ENCODE results near the gene AUNIP.

AUNIP gene

GRCh38 chr1:25858906-25859789 lies at the start of gene AUNIP:
TSS of gene AUNIP (minus strand) at chr1:25859457. CDS start at chr1:25859357, 100 bp downstream.
- peak; percentile 91 for DNase-seq

DNA sequence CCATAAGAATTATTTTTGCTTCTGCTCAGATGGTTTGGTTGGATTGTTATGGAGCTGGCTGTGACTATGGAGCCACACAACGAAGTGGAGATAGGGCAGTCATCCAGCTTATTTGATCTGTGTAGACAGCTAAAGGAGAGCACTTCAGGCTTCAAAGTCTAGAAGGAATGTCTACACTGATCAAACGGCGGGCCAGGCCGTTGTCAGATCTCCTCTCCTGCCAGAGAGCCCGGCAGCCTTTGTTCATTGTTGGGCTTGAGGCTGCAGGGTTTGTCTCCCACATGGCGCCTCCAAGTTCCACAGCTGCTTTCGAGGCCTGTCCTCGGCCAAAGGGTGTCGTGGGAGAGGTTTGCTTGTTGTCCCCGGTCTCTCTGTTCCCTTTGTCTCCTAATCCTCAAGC lies 49.8 kb upstream of the AUNIP start:
- no peak for DNase-seq

- no peak for DNase-seq
Observed at GRCh38 chr1:25908161-25908560, 48.9 kb upstream of the AUNIP start.

GRCh38 chr1:25907601-25908000 lies 48.3 kb upstream of the AUNIP start:
- no peak for DNase-seq

GRCh38 chr1:25906644-25907300 lies 47.5 kb upstream of the AUNIP start:
- DNase-seq = no peak

DNA sequence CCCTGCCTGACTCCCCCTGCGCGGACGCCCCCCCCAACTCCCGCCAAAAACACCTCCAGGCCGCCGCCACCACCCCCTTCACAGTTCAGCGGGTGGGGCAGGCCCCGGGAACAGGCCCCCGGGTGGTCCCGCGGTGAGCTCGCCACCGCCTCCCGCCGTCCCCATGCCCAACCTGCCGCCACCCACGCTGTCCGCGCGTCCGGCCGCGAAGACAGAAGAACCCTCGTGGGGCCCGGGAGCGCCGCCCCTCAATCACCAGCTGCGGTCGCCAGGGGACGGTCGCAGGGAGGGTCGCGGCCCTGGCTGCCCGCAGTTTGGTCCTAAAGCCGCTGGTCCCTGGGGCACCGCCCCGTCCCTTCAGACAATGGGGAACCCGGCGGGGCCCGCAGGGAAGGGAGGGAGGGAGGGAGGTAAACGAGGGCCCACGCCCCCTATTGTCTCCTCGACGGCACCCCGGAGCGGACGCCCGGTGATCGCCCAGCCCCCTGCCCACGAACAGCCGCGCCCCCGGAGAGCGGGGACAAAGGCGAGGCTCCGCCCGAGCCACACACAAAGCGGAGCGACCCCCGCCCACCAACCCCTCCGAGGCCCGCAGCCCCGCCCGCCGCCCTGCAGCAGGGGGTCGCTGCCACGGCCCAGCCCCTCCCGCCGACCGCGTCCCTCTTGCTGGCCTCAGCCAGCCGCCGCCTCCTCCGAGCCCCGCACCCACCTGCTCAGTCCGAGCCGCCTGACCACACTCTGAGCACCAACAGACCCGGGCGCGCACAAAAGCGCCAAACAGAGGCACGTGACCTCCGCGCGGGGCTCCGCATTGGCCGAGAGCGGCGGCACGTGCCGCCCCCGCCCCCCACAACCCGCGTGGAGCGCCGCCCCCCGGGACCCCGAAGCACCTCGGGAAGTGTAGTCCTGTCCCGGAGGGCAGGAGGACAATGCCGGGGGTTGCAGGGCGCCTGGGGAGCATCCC lies 46.7 kb upstream of the AUNIP start, which contains the start of gene STMN1:
Gene STMN1, minus strand, starts transcription at position 740 of the 964 bp plus-strand sequence. CDS start 1,743 bp downstream, outside the sequence.
- peak; percentile 96 for DNase-seq

DNA sequence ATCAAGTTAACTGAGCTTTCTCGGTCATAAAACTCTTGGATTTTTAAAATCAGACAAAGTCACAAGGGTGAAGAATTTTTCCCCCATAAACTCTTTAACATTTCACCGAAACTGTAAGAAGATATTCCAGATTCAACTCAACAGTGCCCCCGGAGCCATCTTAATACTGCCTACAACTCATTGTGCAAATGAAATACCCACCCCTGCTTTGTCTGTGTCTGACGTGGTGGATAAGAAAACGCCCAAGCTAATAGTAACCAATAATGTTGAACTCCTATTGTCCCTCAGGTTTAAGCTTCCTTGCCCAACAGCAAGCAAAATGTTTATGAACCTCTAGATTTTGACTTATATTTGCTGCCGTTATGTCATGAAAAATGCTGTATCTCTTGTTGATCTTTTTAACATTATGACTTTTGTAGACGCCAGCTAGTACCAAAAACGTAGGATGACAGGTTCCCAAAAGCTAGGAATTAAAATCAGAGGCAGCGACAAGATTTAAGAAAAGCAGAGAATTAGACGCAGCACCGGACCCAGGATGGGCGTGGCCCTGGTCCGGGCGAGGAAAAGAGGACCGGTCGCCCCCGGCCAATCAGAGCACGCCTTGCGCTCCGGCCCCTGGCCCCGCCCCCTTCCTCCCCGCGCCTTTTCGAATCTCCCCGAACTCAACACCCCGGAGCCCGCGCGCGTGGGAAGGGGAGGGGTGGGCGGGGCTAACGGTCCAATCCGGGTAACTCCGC lies 45.9 kb upstream of the AUNIP start:
- DNase-seq = peak; percentile 95

DNA sequence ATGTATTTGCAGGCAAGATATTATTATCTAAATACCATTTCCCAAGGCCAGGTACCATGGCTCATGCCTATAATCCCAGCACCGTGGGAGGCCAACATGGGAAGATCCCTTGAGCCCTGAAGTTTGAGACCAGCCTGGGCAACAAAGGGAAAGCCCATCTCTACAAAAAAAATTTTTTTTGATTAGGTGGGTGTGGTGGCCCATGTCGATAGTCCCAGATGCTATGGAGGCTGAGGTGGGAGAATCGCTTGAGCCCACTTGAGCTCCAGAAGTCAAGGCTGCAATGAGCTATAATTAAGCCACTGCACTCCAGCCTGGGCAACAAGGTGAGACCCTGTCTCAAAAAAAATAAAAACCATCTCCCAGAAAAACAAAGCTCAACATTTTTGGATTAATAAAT lies 44.7 kb upstream of the AUNIP start:
- DNase-seq = no peak

DNA sequence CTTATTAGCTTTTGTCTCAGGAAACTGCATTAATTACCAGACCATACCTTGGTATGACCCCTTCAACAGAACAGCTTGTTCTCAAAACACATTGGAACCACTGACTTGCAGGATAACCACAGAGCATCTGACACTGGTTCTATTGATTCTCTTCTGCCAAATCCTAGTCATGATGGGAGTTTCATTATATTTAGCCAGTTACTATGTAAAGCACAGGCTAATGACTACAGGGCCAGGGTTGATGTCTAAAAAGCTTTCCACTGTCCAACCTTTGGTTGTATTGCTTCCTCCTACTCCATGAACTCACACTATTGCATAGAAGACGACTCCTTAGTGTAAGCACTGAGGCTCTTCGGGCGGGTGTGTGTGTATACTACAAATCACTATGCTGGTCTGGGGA lies 43.2 kb upstream of the AUNIP start:
- DNase-seq = no peak

DNA sequence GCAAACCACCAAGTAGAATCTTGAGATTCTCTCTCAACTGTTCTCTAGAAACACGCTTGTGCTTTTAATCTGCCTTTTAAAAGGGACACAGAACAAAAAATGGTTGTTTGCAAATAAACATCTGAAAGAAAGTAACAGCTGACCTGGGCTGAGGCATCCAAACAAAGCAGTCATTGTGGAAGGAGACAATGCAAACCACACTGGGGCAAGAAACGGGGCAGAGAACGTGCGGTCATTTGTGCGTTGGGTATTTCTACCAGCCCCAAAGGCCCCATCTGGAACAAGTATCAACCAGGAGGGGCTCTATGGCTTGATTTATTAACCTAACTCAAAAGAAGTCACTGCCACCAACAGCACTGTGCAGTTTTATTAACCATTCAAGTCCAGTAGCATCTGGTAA lies 41.0 kb upstream of the AUNIP start:
- DNase-seq = no peak

DNA sequence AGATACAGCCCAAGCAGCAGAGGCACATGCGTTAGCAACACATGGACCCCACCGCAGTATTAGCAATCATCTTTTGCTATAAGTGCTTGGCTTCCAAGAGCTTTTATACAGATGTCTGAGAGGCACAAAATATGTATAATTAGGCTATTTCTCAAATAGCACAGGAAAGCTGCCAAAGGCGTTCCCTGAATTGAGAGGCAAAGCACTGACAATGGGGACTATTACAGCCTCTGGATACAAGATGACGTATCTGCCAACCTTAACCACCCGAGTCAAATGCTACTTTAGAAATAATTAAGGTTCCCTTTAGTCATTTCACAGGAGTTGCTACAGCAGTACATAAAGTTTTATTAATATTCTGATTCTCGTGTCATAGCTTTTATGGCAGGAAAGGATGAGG lies 40.5 kb upstream of the AUNIP start:
- no peak for DNase-seq

DNA sequence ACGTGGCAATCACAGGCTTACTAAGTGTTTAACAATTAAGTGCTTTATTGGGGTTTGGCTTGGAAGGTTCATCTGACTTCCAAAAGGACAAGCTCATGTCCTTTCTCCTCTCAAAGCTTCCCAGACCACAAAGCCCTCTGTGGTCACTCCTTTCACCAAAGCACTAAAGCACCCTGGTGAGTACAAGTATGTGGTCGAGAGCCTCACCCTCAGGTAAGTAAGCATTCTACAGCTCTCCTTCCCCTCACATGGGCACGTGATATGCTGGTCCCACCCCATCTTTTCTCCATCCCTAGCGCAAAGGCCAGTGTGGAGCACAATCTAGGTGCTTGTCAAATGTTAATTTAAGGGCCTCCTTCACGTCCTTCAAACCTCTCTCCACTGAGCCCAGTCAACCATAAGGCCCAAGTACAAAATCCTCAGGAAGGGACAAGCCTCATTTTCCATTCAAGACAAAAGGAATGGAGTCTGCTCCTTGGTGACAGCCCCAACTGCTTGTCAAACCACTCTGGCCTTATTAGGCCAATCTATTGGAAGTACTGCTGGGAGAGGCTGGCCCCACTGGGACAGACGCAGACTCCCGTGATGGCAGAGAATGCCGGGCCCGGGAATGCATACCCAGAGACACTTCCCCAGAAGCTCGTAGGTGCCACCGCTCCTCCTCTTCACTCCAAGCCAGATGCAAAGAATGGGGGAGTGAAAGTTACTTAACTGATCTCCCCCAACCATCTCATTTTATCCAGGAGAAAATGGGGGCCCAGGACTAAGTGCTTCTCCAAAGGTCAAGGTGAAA lies 39.2 kb upstream of the AUNIP start:
- no peak for DNase-seq

GRCh38 chr1:25897754-25898153 lies 38.5 kb upstream of the AUNIP start:
- no peak for DNase-seq

GRCh38 chr1:25896266-25896665 lies 37.0 kb upstream of the AUNIP start:
- peak; percentile 65 for DNase-seq

DNA sequence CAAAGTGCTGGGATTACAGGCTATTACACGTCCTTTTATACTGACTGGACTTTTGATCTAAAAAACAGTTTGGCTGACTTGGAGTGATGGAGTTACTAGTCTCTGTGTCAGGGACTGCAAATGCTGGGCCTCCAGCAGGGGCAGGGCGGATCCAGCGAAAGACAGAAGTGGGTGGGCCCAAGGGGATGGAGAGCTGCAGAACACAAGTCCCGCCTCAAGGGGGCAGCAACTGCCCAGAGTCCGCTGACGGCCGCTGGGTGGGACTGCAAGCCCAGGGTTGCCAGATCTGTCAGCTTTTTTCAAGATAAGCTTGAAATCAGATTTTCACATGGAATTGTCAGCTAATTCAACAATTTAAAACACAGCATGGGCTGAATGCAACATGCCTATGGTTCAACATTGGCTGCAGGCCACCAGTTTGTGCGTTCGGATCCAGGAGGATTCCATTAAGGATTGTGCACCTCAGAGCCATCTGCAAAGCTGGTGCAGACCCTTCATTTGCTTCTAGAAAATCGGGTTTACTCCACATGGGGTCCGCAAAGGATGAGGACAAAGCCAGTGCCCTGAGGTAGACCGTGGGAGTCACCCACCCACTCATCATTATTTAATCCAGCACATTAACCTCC lies 36.2 kb upstream of the AUNIP start:
- peak; percentile 88 for DNase-seq

DNA sequence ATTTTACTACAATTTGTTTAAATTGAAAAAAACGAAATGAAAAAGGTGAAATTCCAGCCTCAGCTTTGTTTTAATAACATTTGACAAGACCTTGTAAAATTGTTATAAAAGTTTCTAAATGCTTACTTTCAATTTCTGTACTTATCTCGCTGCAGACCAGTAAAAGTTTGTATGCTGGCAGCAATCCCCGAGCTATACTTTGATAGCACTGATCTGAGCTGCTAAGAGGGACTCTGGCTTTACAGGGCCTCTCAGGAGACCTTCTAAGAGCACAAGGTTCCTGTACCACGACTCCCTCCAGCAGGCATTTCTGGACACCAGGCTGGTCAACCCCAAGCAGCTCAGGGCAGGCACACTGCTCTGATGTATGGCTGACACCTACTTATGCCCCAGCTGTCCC lies 33.9 kb upstream of the AUNIP start:
- DNase-seq = no peak

GRCh38 chr1:25891606-25892005 lies 32.3 kb upstream of the AUNIP start:
- no peak for DNase-seq

DNA sequence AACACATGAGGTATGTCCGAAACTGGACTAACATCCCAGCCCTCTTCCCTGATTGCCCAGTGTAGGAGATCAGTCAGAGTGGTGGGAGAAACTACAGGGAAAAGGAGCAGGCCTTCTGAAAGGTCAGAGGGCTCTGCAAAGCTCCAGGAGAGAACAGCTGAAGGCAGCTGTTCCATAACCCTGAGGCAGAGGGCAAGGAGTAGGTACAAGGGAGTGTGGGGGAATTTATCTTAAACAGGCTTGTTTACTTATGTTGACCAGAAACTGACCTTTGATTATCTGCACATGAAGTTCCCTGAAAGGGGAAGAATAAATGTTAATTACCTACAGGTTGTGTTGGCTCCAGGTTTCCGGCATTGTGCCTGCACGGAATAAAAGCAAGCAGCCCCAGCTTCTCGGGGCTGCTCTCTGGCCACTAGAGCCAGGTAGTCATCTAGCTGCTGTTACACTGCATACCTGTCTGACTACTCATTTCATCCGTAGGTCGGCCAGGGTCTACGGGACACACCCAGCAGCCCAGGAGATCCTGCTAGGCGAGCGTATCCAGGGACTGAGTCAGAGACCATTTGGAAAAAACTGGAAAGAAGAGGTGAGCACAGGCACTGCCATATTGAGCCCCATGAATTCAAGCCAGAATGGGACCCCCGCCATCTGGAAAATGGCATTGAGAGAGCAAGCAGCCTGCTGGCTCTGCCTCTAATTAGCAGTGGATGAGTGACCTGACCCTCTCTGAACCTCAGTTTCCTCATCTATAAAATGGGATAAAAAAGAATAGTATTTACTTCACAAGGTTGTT lies 31.2 kb upstream of the AUNIP start:
- DNase-seq = peak; percentile 61

GRCh38 chr1:25889470-25889869 lies 30.2 kb upstream of the AUNIP start:
- no peak for DNase-seq

DNA sequence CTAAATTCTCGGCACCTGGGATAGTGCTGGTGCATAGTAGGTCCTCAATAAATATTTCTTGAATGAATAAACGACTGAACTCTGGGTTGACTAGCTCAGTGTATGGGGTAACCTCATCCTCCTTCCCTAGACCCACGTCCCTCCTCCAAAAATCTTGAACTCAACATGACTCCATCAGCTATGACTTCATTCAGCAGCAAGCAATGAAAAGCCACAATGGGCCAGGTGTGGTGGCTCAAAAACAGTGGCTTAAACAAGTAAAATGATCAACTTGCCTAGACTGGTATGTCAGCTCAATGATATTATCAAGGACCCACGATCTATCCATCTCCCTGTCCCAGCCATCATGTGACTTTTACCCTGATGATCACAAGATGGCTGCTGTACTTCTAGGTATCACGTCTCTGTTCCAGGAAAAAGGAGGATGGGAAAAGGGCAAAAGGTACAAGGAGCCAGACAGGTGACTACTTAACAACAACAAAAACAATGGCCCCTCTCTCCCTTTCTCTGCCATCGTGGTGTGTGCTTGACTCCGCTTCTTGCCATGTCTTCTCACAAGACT lies 29.2 kb upstream of the AUNIP start:
- DNase-seq = no peak
